Endothelial cell of umbilical vein (primary cell): ENCODE results near the gene LHX3. TPM values are rescaled to one million over a fixed set of nuclear protein-coding genes. Genes with fewer than 3 reads are reported as not detected.

ENCODE experiments used
- BruUV-seq: library from RNA; stranded (reverse); fragments of 400-500 nt; replicated peaks from 2 replicates; lab custom pipeline; 2021; lab: Mats Ljungman, UMichigan
- CTCF ChIA-PET: fragments of 300-600, 350-600 bp; sonication (Branson Sonifier 250); formaldehyde crosslinking; loops from one replicate; lab custom pipeline; 2021; ENCODE audit warnings: antibody characterized with exemption, inconsistent platforms; lab: Charles Lee
- POLR2A ChIA-PET: fragments of 300-600, 350-600 bp; sonication (Branson Sonifier 250); formaldehyde crosslinking; loops from one replicate; lab custom pipeline; 2021; ENCODE audit warnings: antibody characterized with exemption, inconsistent platforms; lab: Charles Lee
- DNase-seq: peaks from one replicate; pipeline ENCODE4 v3.0.0-alpha.2; 2011; ENCODE audit warnings: low read depth, low spot score
- FAIRE-seq: peaks from 2 replicates; lab custom pipeline; 2011; peaks lifted over from hg19 to GRCh38; lab: Jason Lieb, UNC
- H2AFZ ChIP-seq: 2 replicates; pipeline ENCODE4 v1.6.0; 2012; ENCODE audit warnings: low read depth, low read length, control low read depth, inconsistent platforms
- H3K27ac ChIP-seq: 2 replicates; pipeline ENCODE4 v1.5.1; 2011; ENCODE audit warnings: low read depth, mild to moderate bottlenecking, control low read depth, low read length, moderate library complexity; ENCODE audit not compliant: insufficient read depth
- H3K27me3 ChIP-seq, 2 experiments: 2 replicates each; pipeline versions ENCODE4 v1.6.0 to v1.6.1; 2011; ENCODE audit warnings: low read length in 2 of 2, mixed read lengths in 1 of 2; ENCODE audit not compliant: control insufficient read depth in 2 of 2, insufficient read depth in 2 of 2
- H3K36me3 ChIP-seq, 2 experiments: 2 replicates in 1 of 2; 3 replicates in 1 of 2; pipeline ENCODE4 v1.5.1; 2011; ENCODE audit warnings: low read length in 2 of 2, mild to moderate bottlenecking in 1 of 2, moderate library complexity in 1 of 2; ENCODE audit not compliant: control insufficient read depth in 2 of 2, insufficient read depth in 2 of 2; ENCODE audit errors: extremely low read depth in 1 of 2
- H3K4me1 ChIP-seq: 3 replicates; pipeline ENCODE4 v1.5.1; 2011; ENCODE audit warnings: mild to moderate bottlenecking, low read length; ENCODE audit not compliant: control insufficient read depth, insufficient read depth; ENCODE audit errors: extremely low read depth
- H3K4me2 ChIP-seq: 2 replicates; pipeline ENCODE4 v1.6.1; 2011; ENCODE audit warnings: low read length, control low read depth, mixed read lengths; ENCODE audit not compliant: insufficient read depth
- H3K4me3 ChIP-seq, 3 experiments: fragments of 200-600 bp in 1 of 3; sonication (generic), shearing (Covaris generic) in 1 of 3; replicated peaks in 1 of 3; 2 replicates each; pipeline ENCODE4 v1.5.1; 2011 to 2016; ENCODE audit warnings: control low read depth in 3 of 3, low read length in 3 of 3, mild to moderate bottlenecking in 2 of 3, inconsistent platforms in 1 of 3, low read depth in 1 of 3, moderate library complexity in 1 of 3; ENCODE audit not compliant: insufficient read depth in 1 of 3
- H3K79me2 ChIP-seq: 2 replicates; pipeline ENCODE4 v1.6.0; 2012; ENCODE audit warnings: low read length, inconsistent platforms; ENCODE audit not compliant: control insufficient read depth, insufficient read depth
- H3K9ac ChIP-seq: replicated peaks from 2 replicates; pipeline ENCODE3; 2011; ENCODE audit warnings: low read length, control low read depth; ENCODE audit not compliant: insufficient read depth; ENCODE audit errors: extremely low read depth
- H3K9me1 ChIP-seq: replicated peaks from 3 replicates; pipeline ENCODE4 v1.6.0; 2011; ENCODE audit warnings: mild to moderate bottlenecking, low read length; ENCODE audit not compliant: control insufficient read depth, insufficient read depth; ENCODE audit errors: extremely low read depth
- H3K9me3 ChIP-seq: replicated peaks from 2 replicates; pipeline ENCODE4 v1.5.1; 2012; ENCODE audit warnings: low read length, inconsistent platforms; ENCODE audit not compliant: control insufficient read depth, insufficient read depth
- H4K20me1 ChIP-seq: replicated peaks from 2 replicates; pipeline ENCODE3; 2011; ENCODE audit warnings: mild to moderate bottlenecking, low read length; ENCODE audit not compliant: control insufficient read depth, insufficient read depth; ENCODE audit errors: extremely low read depth
- FOS ChIP-seq: IDR thresholded peaks from 2 replicates; pipeline ENCODE4 v1.6.1; 2011; ENCODE audit warnings: mild to moderate bottlenecking, low read length, moderate library complexity, borderline replicate concordance; ENCODE audit not compliant: insufficient read depth
- JUN ChIP-seq: IDR thresholded peaks from 2 replicates; pipeline ENCODE4 v1.6.1; 2011; ENCODE audit warnings: borderline replicate concordance, low read depth; ENCODE audit not compliant: insufficient read length, insufficient read depth
- MYC ChIP-seq: IDR thresholded peaks from one replicate; pipeline ENCODE4 v1.6.1; 2011; ENCODE audit warnings: mild to moderate bottlenecking, low read depth, low read length
- POLR2AphosphoS5 ChIP-seq: IDR thresholded peaks from 2 replicates; pipeline ENCODE4 v1.6.1; 2012; ENCODE audit warnings: low read depth, mild to moderate bottlenecking, control low read depth, low read length, moderate library complexity; ENCODE audit not compliant: insufficient read depth
- dilution Hi-C: fragments of 300-500 bp; cut with MboI; formaldehyde crosslinking; loops from one replicate; pipeline ENCODE4 v1.15.0; 2019; ENCODE audit warnings: low sequenced_read_pairs; ENCODE audit not compliant: extremely low pct_ligation_motif_present
- intact Hi-C: fragments of 100-400 bp; cut with micrococcal nuclease; formaldehyde crosslinking; loops from one replicate; pipeline ENCODE4 v1.10.0; 2022
- polyA plus RNA-seq, 4 experiments: library from polyadenylated mRNA; depleted of rRNA in 3 of 4; stranded (reverse) in 3 of 4; unstranded in 1 of 4; fragments of >200 nt; gene quantifications; 2 replicates each; pipeline versions ENCODE4 v1.2.1 to v1.2.3, GENCODE V29; 2011 to 2012; ENCODE audit warnings: missing spikeins in 1 of 4
- total RNA-seq: library from RNA; stranded (reverse); gene quantifications from 2 replicates; pipeline ENCODE4 v1.2.3, GENCODE V29; 2021

The LHX3 gene
- total and polyA plus RNA-seq, 2 donors (not counting 3 experiments of a cell fraction or from before 2014, with no cell fraction given): not detected

GRCh38 chr9:136210276-136210675, 5.3 kb upstream of the LHX3 start:
- ChIA-PET POLR2A (no interaction called here), CTCF (interaction anchor here (1.1 kb wide), 1 partner anchor 9 kb away, joined by 3 read pairs; no protein-coding TSS in a partner anchor)
- Histone ChIP-seq H3K4me2 (no peak overlapping the region), H3K4me3 (no peak overlapping the region), H3K27ac (no peak overlapping the region), H3K4me1 (no peaks in the 10 kb centered on the region), H3K9me1 (no peaks in the 10 kb centered on the region), H2AFZ (no peak overlapping the region), H3K79me2 (no peaks in the 10 kb centered on the region), H3K9ac (no peak overlapping the region), H4K20me1 (no peaks in the 10 kb centered on the region), H3K27me3 (no peaks in the 10 kb centered on the region), H3K36me3 (no peaks in the 10 kb centered on the region), H3K9me3 (no peaks in the 10 kb centered on the region)
- DNase-seq (no peak), FAIRE-seq (no peak)
- no TSS peak for BruUV-seq
- intact Hi-C loops (no loop called here), dilution Hi-C loops (no loop called here)
- TF ChIP-seq POLR2AphosphoS5: no peak

- Histone ChIP-seq H3K9me1 (no peaks in the 10 kb centered on the region), H3K27ac (no peak overlapping the region), H2AFZ (no peak overlapping the region), H4K20me1 (no peaks in the 10 kb centered on the region), H3K9ac (no peak overlapping the region), H3K27me3 (peaks cover 0 to 1% of the 10 kb centered on the region in 2 experiments), H3K79me2 (no peaks in the 10 kb centered on the region), H3K9me3 (no peaks in the 10 kb centered on the region), H3K4me1 (no peaks in the 10 kb centered on the region), H3K4me2 (no peak overlapping the region), H3K4me3 (no peak overlapping the region), H3K36me3 (no peaks in the 10 kb centered on the region)
- no peak for DNase-seq
- intact Hi-C loops: loop anchor here (10.0 kb wide), 1 partner anchor 55 kb away; no protein-coding TSS in a partner anchor
- dilution Hi-C loops: no loop called here
- CTCF ChIA-PET: no interaction called here
- POLR2A ChIA-PET: no interaction called here
- no TSS peak for BruUV-seq
- FAIRE-seq: no peak
- no peak for TF ChIP-seq FOS
- no peak for TF ChIP-seq JUN
- no peak for TF ChIP-seq MYC
Observed at GRCh38 chr9:136209786-136210185, 4.9 kb upstream of the LHX3 start.
